ENCODE data around the gene SLC35E1. TPM values are rescaled to one million over a fixed set of nuclear protein-coding genes. Genes with fewer than 3 reads are reported as not detected.
"Not testable (repeated sequence)": the region's sequence is repeated elsewhere in the genome, so short reads cannot be mapped to it uniquely, and the experiment has no call there.

SLC35E1 gene
- total RNA-seq, 1 donor from 2014 or later: 44.5 TPM

- Mint-ChIP-seq H3K27ac (no peak overlapping the region), H3K4me1 (ENCODE audit: unreplicated experiment) (no peaks in the 10 kb centered on the region), H3K27me3 (no peaks in the 10 kb centered on the region), H3K9me3 (no peaks in the 10 kb centered on the region), H3K36me3 (peaks cover 3% of the 10 kb centered on the region), H3K4me3 (no peak overlapping the region)
- TF ChIP-seq CTCF (conservative IDR thresholded peaks at IDR 0.05): no peak
- no peak for DNase-seq (ENCODE audit: extremely low spot score, unreplicated experiment)
Measured at GRCh38 chr19:16516923-16517610, 55.1 kb downstream of the SLC35E1 start.

- no peak for TF ChIP-seq CTCF (conservative IDR thresholded peaks at IDR 0.05)
- H3K9me3 Mint-ChIP-seq: no peaks in the 10 kb centered on the region
- no peak overlapping the region for H3K27ac Mint-ChIP-seq
- no peak overlapping the region for H3K4me3 Mint-ChIP-seq
- H3K4me1 Mint-ChIP-seq (ENCODE audit: unreplicated experiment): no peaks in the 10 kb centered on the region
- no peak for DNase-seq (ENCODE audit: extremely low spot score, unreplicated experiment)
- peaks cover 3% of the 10 kb centered on the region for H3K36me3 Mint-ChIP-seq
- H3K27me3 Mint-ChIP-seq: no peaks in the 10 kb centered on the region
Measured at GRCh38 chr19:16516381-16516780, 55.8 kb downstream of the SLC35E1 start.

GRCh38 chr19:16514383-16515019 lies 57.7 kb downstream of the SLC35E1 start:
- no peaks in the 10 kb centered on the region for H3K9me3 Mint-ChIP-seq
- no peak overlapping the region for H3K27ac Mint-ChIP-seq
- no peak for DNase-seq (ENCODE audit: extremely low spot score, unreplicated experiment)

GRCh38 chr19:16512611-16513010 lies 59.6 kb downstream of the SLC35E1 start:
- not testable (repeated sequence) for H3K27me3 Mint-ChIP-seq; H3K4me1 Mint-ChIP-seq (ENCODE audit: unreplicated experiment); H3K9me3 Mint-ChIP-seq; H3K4me3 Mint-ChIP-seq; H3K27ac Mint-ChIP-seq; H3K36me3 Mint-ChIP-seq; DNase-seq (ENCODE audit: extremely low spot score, unreplicated experiment)

More at GRCh38 chr19:16514383-16515019, 57.7 kb downstream of the SLC35E1 start:
- Mint-ChIP-seq H3K4me3 (no peak overlapping the region), H3K4me1 (ENCODE audit: unreplicated experiment) (no peaks in the 10 kb centered on the region), H3K36me3 (peaks cover 3% of the 10 kb centered on the region), H3K27me3 (no peaks in the 10 kb centered on the region)
- no peak for TF ChIP-seq CTCF (conservative IDR thresholded peaks at IDR 0.05)

GRCh38 chr19:16509141-16510061 lies 62.8 kb downstream of the SLC35E1 start:
- Mint-ChIP-seq H3K9me3 (no peaks in the 10 kb centered on the region), H3K27ac (no peak overlapping the region), H3K4me3 (no peak overlapping the region), H3K36me3 (no peaks in the 10 kb centered on the region), H3K27me3 (no peaks in the 10 kb centered on the region), H3K4me1 (ENCODE audit: unreplicated experiment) (no peaks in the 10 kb centered on the region)
- DNase-seq (ENCODE audit: extremely low spot score, unreplicated experiment): no peak
- no peak for TF ChIP-seq CTCF (conservative IDR thresholded peaks at IDR 0.05)

Measured in type B pancreatic cell (in vitro differentiated cells).